PFSK-1 (cell line): Measurements from ENCODE around the gene DHX29.

ENCODE experiments used
- POLR2AphosphoS5 ChIP-seq: IDR thresholded peaks from 2 replicates; pipeline ENCODE4 v1.6.1; 2012; ENCODE audit warnings: low read depth, mild to moderate bottlenecking, control low read depth, low read length, moderate library complexity
- SIN3A ChIP-seq: IDR thresholded peaks from 2 replicates; pipeline ENCODE4 v1.6.1; 2012; ENCODE audit warnings: mild to moderate bottlenecking, low read length, moderate library complexity, borderline replicate concordance; ENCODE audit not compliant: insufficient read depth
- TAF1 ChIP-seq: IDR thresholded peaks from 2 replicates; pipeline ENCODE4 v1.6.1; 2012; ENCODE audit warnings: low read length, control low read depth, borderline replicate concordance; ENCODE audit not compliant: insufficient read depth

- no peak for TF ChIP-seq SIN3A
- TF ChIP-seq POLR2AphosphoS5, result no peak
- no peak for TF ChIP-seq TAF1
These were observed 682 bp downstream of the DHX29 start for GRCh38 chr5:55306641-55307382.
